Activated T-helper 1 cell treated with Interleukin-2 at 50 U/mL for 16 hours (primary cell): ENCODE data around the gene ROBO4.
A peak's percentile ranks its signal among the peaks of the same experiment; 100 is the strongest.

Experiments used
- DNase-seq: peaks from one replicate; pipeline ENCODE4 v3.0.0-alpha.2; 2020; ENCODE audit warnings: low read depth

Gene ROBO4

GRCh38 chr11:124897674-124898262 lies at the start of gene ROBO4:
Gene ROBO4, minus strand, starts transcription at chr11:124897865. Its CDS starts 70 bp downstream, at chr11:124897795.
- DNase-seq = no peak

- no peak for DNase-seq
These were observed 49.1 kb upstream of the ROBO4 start for GRCh38 chr11:124946735-124947141.

GRCh38 chr11:124945826-124946225 lies 48.2 kb upstream of the ROBO4 start:
- DNase-seq = no peak

DNA sequence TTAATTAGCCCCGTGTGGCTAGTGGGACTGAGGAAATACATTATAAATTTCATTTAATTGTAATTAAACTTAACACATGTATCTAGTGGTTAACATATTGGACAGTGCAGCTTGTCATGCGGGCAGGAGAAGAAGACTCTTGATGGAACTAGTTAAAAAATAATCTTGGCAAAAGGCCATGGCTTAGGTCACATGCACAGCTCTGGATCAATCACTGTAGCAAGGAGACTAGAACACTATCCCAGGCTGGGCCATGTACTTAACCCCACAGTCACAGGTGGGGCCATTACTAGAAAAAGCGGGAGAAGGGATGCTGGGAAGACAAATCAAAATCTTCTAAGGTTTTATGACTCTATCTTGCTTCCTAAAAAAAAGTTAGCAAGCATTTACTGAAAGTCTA lies 46.9 kb upstream of the ROBO4 start:
- DNase-seq = no peak

- DNase-seq = no peak
These were observed 46.1 kb upstream of the ROBO4 start for GRCh38 chr11:124943741-124944140.

- no peak for DNase-seq
These were observed 45.6 kb upstream of the ROBO4 start for GRCh38 chr11:124943254-124943616.

GRCh38 chr11:124942466-124943253 lies 45.0 kb upstream of the ROBO4 start:
- DNase-seq = no peak

GRCh38 chr11:124941703-124942102 lies 44.0 kb upstream of the ROBO4 start:
- no peak for DNase-seq

DNA sequence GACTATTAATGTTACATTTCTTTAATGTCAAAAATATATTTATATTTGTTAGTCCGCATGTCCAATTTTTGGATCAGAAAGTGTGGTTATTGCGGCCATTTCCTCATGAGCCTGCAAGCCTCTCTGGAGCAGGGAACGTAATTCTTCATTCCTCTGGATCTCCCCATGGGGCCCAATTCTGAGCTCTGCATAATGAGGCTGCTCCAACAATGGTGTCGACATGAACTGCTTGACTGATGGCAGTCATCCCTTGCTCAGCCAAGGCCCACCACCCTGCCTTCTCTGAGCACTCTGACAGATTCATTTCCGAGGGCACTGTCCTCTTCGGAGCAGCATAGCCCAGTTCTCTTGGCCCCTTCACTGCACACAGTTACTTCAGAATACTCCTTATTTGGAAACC lies 41.3 kb upstream of the ROBO4 start:
- no peak for DNase-seq

DNA sequence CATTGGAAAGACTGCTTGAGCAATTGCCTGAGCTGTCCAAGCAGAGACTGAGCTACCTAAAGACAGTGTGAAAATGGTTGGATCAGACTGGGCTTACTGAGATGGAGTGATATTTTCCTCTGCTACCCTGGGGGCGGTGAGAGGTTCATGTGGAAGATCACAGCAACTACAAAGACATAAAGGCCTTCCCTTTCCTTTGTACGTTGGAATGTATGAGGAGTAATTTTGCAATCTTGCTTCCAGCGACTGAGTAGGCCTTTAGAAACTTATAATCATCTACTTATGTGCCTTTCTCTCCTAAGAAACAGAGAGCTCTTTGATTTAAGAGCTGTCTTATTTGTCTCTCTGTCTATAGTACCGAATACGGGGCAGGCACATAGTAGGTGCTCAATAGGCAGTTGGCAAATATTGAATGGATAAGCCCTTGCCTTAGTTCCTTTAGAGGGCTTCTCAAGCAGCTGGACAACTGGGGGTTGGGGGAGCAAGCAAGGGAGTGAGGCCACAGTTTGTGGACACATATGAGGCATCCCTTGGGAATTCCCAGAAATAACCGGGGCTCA lies 40.6 kb upstream of the ROBO4 start:
- no peak for DNase-seq

GRCh38 chr11:124937336-124937935 lies 39.8 kb upstream of the ROBO4 start:
- no peak for DNase-seq

DNA sequence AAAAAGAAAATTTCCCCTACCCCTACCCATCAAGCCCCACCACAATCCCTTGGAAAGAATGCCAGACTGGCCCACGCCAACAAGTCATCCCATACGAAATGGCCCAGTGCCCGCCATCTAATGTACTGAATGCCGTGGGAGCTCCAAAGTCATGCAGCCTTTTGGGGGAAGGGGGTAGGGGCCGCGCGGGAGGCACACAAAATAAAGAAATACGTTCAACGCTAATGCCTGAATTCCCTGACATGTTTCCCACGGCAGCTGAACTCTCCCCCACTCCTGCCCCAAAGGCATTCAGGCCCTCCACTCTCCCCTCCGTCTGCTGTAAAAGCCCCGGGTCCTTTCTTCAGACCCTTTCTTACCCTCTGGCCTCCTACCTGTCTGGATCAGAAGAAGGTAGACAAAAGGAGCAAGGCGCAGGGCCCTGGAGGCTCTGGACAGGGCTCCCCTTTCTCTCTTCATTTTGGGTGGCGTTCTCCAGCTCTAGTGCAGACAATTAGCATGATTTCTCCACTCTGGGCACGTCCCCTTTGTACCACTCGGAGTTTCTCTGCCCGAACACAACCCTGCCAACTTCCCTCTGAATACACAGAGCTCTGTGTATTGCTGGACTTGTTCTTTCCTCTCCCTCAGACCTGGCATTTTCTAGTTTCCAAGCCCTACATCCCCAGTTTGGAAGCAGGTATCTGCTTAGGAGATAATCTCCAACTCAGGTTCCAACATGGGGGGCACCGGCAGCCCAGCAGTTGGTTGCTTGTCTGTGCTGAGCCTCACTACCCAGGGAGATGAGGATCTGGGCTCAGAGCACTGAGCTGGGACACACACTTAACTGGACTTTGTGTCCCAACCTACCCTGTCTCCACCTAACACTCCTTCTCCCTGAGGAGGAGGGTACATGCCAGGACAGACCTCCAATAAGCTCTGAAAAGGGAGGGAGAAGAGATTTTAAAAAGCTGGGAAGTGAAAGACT lies 38.2 kb upstream of the ROBO4 start, which contains the start of gene HEPACAM:
Gene HEPACAM (minus strand): TSS at position 500 of the 967 bp plus-strand sequence. CDS start 41 bp downstream, at position 459.
- DNase-seq = no peak

DNA sequence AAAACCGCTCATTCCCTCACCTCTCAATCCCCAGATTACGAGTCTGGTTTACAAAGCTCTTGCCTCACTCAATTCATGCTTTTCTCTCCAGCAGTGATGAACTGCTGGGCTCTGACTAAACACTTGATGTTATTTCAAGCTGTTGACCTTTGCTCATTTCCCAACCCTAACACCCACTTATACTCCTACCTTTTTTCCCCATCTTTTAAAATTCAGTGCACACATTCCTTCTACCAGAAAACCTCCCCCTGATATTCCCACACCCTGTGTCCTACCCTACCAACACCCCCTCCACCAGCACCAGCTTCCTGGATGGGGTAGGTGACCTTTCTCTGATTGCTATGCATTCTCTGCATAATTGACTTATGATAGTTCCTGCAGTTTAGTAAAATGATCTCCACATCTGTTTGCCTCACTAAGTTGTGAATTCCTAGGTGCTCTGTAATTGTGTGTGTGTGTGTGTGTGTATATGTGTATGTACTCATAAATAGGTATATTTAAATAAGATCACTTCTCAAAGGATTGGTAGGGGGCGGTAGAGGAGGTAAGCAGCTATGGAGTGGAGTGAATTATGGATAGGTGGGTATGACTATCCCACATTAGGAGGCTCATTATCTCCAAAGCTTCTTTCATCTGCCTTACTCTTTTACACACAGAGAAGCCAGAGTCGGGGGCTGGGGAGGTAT lies 37.3 kb upstream of the ROBO4 start:
- DNase-seq = no peak

DNA sequence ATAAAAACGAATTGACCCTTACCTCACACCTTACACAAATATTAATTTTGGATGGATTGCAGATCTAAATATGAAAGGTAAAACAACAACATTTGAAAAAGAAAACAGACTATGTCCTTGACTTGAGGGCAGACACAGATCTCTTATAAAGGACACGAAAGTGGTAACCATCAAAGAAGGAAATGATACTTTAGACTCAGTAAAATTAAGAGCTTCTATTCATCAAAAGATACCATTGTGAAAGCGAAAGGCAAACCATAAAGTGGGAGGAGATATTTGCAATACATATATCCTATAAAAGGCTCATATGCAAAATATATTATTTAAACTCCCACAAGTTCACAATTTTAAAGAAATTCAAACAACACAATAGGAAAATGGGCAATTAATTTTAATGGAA lies 33.1 kb upstream of the ROBO4 start:
- DNase-seq = no peak

GRCh38 chr11:124928942-124929665 lies 31.4 kb upstream of the ROBO4 start:
- no peak for DNase-seq

DNA sequence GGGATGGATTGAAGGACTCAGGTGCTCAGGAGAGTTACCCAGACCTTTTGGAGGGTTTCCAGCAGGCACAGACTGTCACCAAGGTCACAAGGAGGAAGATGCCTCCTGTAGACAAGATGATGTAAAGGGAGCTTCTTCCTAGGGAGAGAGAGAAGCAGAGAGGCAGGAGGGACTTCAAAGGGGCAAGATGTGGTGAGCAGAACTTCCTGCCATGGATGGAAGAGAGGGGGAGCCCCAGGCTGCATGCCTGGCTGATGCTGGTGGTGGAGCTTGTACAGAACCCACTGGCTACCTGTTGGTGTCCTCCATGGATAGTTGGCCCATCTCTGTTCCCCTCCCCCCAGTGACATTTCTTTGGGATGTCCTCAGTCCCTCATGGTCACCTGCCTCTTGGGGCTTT lies 25.6 kb upstream of the ROBO4 start:
- no peak for DNase-seq

- no peak for DNase-seq
These were observed 25.2 kb upstream of the ROBO4 start for GRCh38 chr11:124922831-124923230.

GRCh38 chr11:124920870-124921609 lies 23.4 kb upstream of the ROBO4 start:
- DNase-seq = peak; percentile 59

DNA sequence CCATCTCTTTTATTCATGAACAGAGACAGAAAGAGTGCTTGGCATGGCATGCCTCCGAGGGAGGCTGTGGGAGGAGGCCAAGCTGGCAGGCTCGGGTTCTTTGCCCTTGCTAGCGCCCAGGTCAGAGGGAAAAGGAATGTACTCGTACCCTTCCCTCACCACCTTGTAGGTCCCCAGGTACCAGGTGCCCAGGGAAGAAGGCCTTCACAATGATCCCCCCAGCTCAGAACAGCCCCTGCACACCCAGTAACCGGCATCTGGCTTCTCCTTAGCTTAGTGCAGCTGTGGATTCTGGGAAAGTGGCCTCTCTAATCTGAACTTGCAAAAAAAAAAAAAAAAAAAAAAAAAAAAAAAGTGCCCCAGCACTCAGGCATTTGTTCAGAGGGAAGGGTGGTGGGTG lies 22.7 kb upstream of the ROBO4 start:
- no peak for DNase-seq

DNA sequence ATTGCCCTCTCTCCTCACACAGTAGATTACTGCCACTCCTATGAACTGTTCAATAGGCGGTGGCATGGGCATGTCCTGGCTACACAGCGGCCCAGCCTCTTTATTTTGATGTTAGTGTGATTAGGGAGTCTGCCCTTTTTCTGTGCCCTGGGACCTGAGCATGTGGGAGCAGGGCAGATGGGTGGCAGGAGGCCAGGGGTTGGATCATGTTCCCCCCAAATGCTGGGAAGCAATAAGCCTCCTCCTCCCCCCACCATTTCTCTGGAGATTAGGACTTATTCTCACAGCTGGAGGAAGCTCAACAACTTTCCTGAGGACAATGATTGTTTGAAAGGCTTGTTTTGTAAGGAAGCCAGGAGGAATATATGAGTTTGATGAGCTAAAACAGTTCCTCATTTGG lies 22.2 kb upstream of the ROBO4 start:
- DNase-seq = no peak
